Caco-2 (cell line): ENCODE results near the gene CYTIP. TPM values are rescaled to one million over a fixed set of nuclear protein-coding genes. Genes with fewer than 3 reads are reported as not detected.

Experiments
- BruUV-seq: library from RNA; stranded (reverse); fragments of 400-500 nt; replicated peaks from 2 replicates; lab custom pipeline; 2021; lab: Mats Ljungman, UMichigan
- CTCF ChIA-PET: fragments of 300-600 bp; sonication (Branson Sonifier 250); formaldehyde crosslinking; loops from one replicate; lab custom pipeline; 2022; ENCODE audit warnings: antibody characterized with exemption; lab: Charles Lee
- POLR2A ChIA-PET: fragments of 300-600 bp; sonication (Branson Sonifier 250); formaldehyde crosslinking; loops from one replicate; lab custom pipeline; 2022; ENCODE audit warnings: antibody characterized with exemption; lab: Charles Lee
- DNase-seq, 2 experiments: peaks; one replicate each; pipeline versions ENCODE4 v3.0.0 to v3.0.0-alpha.2; 2020 to 2022
- H3K27me3 ChIP-seq: replicated peaks from 2 replicates; pipeline ENCODE4 v1.6.0; 2011; ENCODE audit warnings: low read length; ENCODE audit not compliant: control insufficient read depth, insufficient read depth
- H3K36me3 ChIP-seq: 2 replicates; pipeline ENCODE4 v1.5.1; 2011; ENCODE audit warnings: low read length; ENCODE audit not compliant: control insufficient read depth, insufficient read depth
- H3K4me1 ChIP-seq: fragments of 250-450 bp; sonication (Bioruptor Pico); 2 replicates; pipeline ENCODE4 v1.5.1; 2020; ENCODE audit warnings: mild to moderate bottlenecking
- H3K4me3 ChIP-seq: 2 replicates; pipeline ENCODE4 v1.5.1; 2011; ENCODE audit warnings: low read depth, mild to moderate bottlenecking, control low read depth, low read length
- H3K9me3 ChIP-seq: fragments of 250-450 bp; sonication (Bioruptor Pico); 2 replicates; pipeline ENCODE4 v1.5.1; 2020; ENCODE audit warnings: mild to moderate bottlenecking, moderate library complexity
- H3K27ac Mint-ChIP-seq: one replicate; pipeline ENCODE4 v1.8.0; 2022; ENCODE audit warnings: mixed read lengths; ENCODE audit not compliant: unreplicated experiment
- H3K27me3 Mint-ChIP-seq: one replicate; pipeline ENCODE4 v1.8.0; 2022; ENCODE audit warnings: mixed read lengths; ENCODE audit not compliant: insufficient read depth, unreplicated experiment
- H3K36me3 Mint-ChIP-seq: one replicate; pipeline ENCODE4 v1.8.0; 2022; ENCODE audit warnings: mild to moderate bottlenecking, mixed read lengths; ENCODE audit not compliant: insufficient read depth, unreplicated experiment
- H3K4me1 Mint-ChIP-seq: one replicate; pipeline ENCODE4 v1.8.0; 2022; ENCODE audit warnings: low read depth, mixed read lengths; ENCODE audit not compliant: unreplicated experiment
- H3K4me3 Mint-ChIP-seq: one replicate; pipeline ENCODE4 v1.8.0; 2022; ENCODE audit warnings: mild to moderate bottlenecking, moderate library complexity, mixed read lengths; ENCODE audit not compliant: unreplicated experiment
- H3K9me3 Mint-ChIP-seq: one replicate; pipeline ENCODE4 v1.8.0; 2022; ENCODE audit warnings: mixed read lengths; ENCODE audit not compliant: unreplicated experiment
- CTCF ChIP-seq, 2 experiments: fragments of 200-600 bp in 1 of 2; IDR thresholded peaks; 1 replicate in 1 of 2; 2 replicates in 1 of 2; pipeline versions ENCODE4 v1.5.1 to v1.8.0; 2011 to 2022; ENCODE audit warnings: antibody characterized with exemption in 1 of 2, control low read depth in 1 of 2, inconsistent platforms in 1 of 2, low read depth in 1 of 2, low read length in 1 of 2, mild to moderate bottlenecking in 1 of 2, moderate library complexity in 1 of 2; ENCODE audit not compliant: insufficient read depth in 1 of 2, severe bottlenecking in 1 of 2, unreplicated experiment in 1 of 2
- intact Hi-C: fragments of 100-400 bp; cut with micrococcal nuclease; formaldehyde crosslinking; loops from one replicate; pipeline ENCODE4 v1.10.0; 2022; ENCODE audit not compliant: unreplicated experiment
- total RNA-seq: library from RNA; stranded (reverse); gene quantifications from 2 replicates; pipeline ENCODE4 v1.2.3, GENCODE V29; 2022

Gene CYTIP
- total RNA-seq, 1 experiment from 2014 or later = 1.1 TPM

GRCh38 chr2:157442636-157443035 lies 1.3 kb downstream of the CYTIP start:
- ChIA-PET CTCF (no interaction called here), POLR2A (no interaction called here)
- peaks cover 3% of the 10 kb centered on the region for H3K27me3 Mint-ChIP-seq
- H3K4me1 Mint-ChIP-seq = peaks cover 5% of the 10 kb centered on the region
- intact Hi-C loops = no loop called here
- no peak for DNase-seq
- BruUV-seq = no TSS peak
- H3K27ac Mint-ChIP-seq = no peak overlapping the region
- no peaks in the 10 kb centered on the region for H3K27me3 ChIP-seq
- no peak overlapping the region for H3K4me3 ChIP-seq
- H3K4me1 ChIP-seq = 0 out of 2 replicates have a peak, but pooled peaks cover 3% of the 10 kb centered on the region
- no peaks in the 10 kb centered on the region for H3K36me3 ChIP-seq
- no peak for TF ChIP-seq CTCF (IDR thresholded peaks at IDR 0.05; ENCODE audit: insufficient read depth in 1 of 2, low read depth in 1 of 2, low read length in 1 of 2, severe bottlenecking in 1 of 2, unreplicated experiment in 1 of 2)
- H3K9me3 ChIP-seq = no peaks in the 10 kb centered on the region
- H3K4me3 Mint-ChIP-seq = no peak overlapping the region
- H3K36me3 Mint-ChIP-seq = no peaks in the 10 kb centered on the region
- peaks cover 6% of the 10 kb centered on the region for H3K9me3 Mint-ChIP-seq

GRCh38 chr2:157442191-157442590 lies 1.7 kb downstream of the CYTIP start:
- peaks cover 6% of the 10 kb centered on the region for H3K9me3 Mint-ChIP-seq
- H3K27me3 Mint-ChIP-seq = peaks cover 3% of the 10 kb centered on the region
- H3K4me1 Mint-ChIP-seq = peaks cover 5% of the 10 kb centered on the region
- H3K9me3 ChIP-seq = no peaks in the 10 kb centered on the region
- H3K36me3 Mint-ChIP-seq = no peaks in the 10 kb centered on the region
- no peak for DNase-seq
- POLR2A ChIA-PET = no interaction called here
- H3K27me3 ChIP-seq = no peaks in the 10 kb centered on the region
- TF ChIP-seq CTCF (IDR thresholded peaks at IDR 0.05; ENCODE audit: insufficient read depth in 1 of 2, low read depth in 1 of 2, low read length in 1 of 2, severe bottlenecking in 1 of 2, unreplicated experiment in 1 of 2) = no peak
- H3K27ac Mint-ChIP-seq = no peak overlapping the region
- H3K4me3 Mint-ChIP-seq = no peak overlapping the region
- intact Hi-C loops = no loop called here
- H3K4me3 ChIP-seq = no peak overlapping the region
- CTCF ChIA-PET = no interaction called here
- no peaks in the 10 kb centered on the region for H3K36me3 ChIP-seq
- H3K4me1 ChIP-seq = no peaks in the 10 kb centered on the region
- BruUV-seq = no TSS peak

- Mint-ChIP-seq H3K36me3 (no peaks in the 10 kb centered on the region), H3K9me3 (peaks cover 6% of the 10 kb centered on the region), H3K4me1 (peaks cover 5% of the 10 kb centered on the region), H3K27me3 (peaks cover 3% of the 10 kb centered on the region), H3K4me3 (no peak overlapping the region), H3K27ac (no peak overlapping the region)
- Histone ChIP-seq H3K4me1 (no peaks in the 10 kb centered on the region), H3K9me3 (no peaks in the 10 kb centered on the region), H3K27me3 (no peaks in the 10 kb centered on the region), H3K4me3 (no peak overlapping the region), H3K36me3 (no peaks in the 10 kb centered on the region)
- ChIA-PET POLR2A (no interaction called here), CTCF (no interaction called here)
- DNase-seq = no peak
- intact Hi-C loops = no loop called here
- no peak for TF ChIP-seq CTCF (IDR thresholded peaks at IDR 0.05; ENCODE audit: insufficient read depth in 1 of 2, low read depth in 1 of 2, low read length in 1 of 2, severe bottlenecking in 1 of 2, unreplicated experiment in 1 of 2)
- no TSS peak for BruUV-seq
Observed at GRCh38 chr2:157441072-157441454, 2.8 kb downstream of the CYTIP start.
